ENCODE results near the gene SLX4IP. TPM values are rescaled to one million over a fixed set of nuclear protein-coding genes. Genes with fewer than 3 reads are reported as not detected.

SLX4IP gene
- polyA plus RNA-seq, 1 experiment = 2.8 TPM

DNA sequence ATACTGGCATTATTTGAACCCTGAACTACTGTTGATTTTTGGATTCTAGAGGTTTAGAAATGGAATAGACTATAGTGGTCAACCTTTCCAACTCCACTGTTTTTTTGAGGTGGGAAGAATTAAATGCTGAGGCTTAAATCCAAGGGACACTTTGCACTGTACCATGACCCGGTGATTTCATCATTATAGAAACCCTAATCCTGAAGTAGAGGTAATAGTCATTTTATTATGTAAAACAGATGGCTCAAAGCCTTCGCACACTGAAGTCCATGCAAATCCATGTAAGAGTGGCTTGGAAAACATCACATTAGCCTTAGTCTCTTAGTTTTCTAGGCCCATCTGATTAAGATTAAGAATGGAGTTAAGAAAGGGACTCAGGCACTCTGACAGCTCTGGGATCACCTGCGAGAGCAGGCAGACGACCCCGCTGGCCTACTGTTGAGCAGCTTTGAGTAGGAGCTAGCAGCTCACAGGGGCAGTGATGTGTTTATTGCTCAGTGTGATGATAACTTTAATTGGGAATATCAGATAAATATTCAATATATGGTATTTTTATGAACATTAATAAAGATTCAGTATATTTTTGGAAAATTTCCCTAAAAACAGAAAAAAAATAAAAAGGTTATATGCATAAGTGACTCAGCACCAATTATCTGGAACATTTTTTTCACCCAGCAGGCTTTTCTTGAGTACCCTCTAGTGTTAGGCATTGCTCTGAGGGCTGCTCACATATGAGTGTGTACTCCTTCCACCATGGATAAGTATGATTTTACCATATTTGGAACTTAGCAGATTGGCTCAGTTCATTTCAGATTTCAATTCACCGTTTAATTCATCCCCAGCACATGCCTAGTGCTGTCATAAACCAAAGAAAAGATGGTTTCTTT lies 13.4 kb downstream of the SLX4IP start:
- POLR2A ChIA-PET = no interaction called here
- no peak overlapping the region for H3K27ac ChIP-seq (ENCODE audit: low read depth, low read length)
- H3K27me3 ChIP-seq (ENCODE audit: control insufficient read depth, insufficient read depth, low read length) = no peaks in the 10 kb centered on the region
- CTCF ChIA-PET = interaction anchor here (1.0 kb wide), 1 partner anchor 21 kb away, joined by 3 read pairs; no protein-coding TSS in a partner anchor
- no peak for DNase-seq (ENCODE audit: low read depth, low spot score)
- no peak for TF ChIP-seq CTCF (IDR thresholded peaks at IDR 0.05; ENCODE audit: low read depth, low read length)
- no peak overlapping the region for H3K4me3 ChIP-seq (ENCODE audit: low read depth, low read length)
- no peaks in the 10 kb centered on the region for H3K9me3 ChIP-seq (ENCODE audit: control insufficient read depth, insufficient read depth, low read length)

DNA sequence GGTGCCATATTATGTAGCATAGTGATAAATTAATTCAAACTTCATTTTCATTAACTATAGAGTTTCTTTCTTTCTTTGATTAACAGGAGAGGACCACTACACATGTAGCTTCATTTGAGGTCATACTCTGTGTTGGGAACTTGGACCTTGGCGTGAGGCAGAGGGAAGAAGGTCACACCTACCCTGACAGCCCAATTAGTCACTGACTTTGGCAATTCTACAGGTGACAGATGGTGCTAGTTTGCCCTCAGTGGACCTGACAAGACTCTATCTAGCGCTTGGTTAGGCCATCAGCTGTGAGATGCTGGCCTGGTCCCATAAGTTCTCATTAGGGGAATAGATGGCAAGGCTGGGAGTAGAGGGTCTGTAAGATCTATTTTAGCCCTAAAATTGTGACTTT lies 14.2 kb downstream of the SLX4IP start:
- Histone ChIP-seq H3K27ac (ENCODE audit: low read depth, low read length) (no peak overlapping the region), H3K9me3 (ENCODE audit: control insufficient read depth, insufficient read depth, low read length) (no peaks in the 10 kb centered on the region), H3K4me3 (ENCODE audit: low read depth, low read length) (no peak overlapping the region), H3K27me3 (ENCODE audit: control insufficient read depth, insufficient read depth, low read length) (no peaks in the 10 kb centered on the region)
- CTCF ChIA-PET = interaction anchor here (1.0 kb wide), 1 partner anchor 22 kb away, joined by 3 read pairs; no protein-coding TSS in a partner anchor
- no peak for DNase-seq (ENCODE audit: low read depth, low spot score)
- no peak for TF ChIP-seq CTCF (IDR thresholded peaks at IDR 0.05; ENCODE audit: low read depth, low read length)
- POLR2A ChIA-PET = no interaction called here

- Histone ChIP-seq H3K27me3 (ENCODE audit: control insufficient read depth, insufficient read depth, low read length) (no peaks in the 10 kb centered on the region), H3K27ac (ENCODE audit: low read depth, low read length) (no peak overlapping the region), H3K4me3 (ENCODE audit: low read depth, low read length) (no peak overlapping the region), H3K9me3 (ENCODE audit: control insufficient read depth, insufficient read depth, low read length) (no peaks in the 10 kb centered on the region)
- TF ChIP-seq CTCF (IDR thresholded peaks at IDR 0.05; ENCODE audit: low read depth, low read length) = no peak
- POLR2A ChIA-PET = no interaction called here
- DNase-seq (ENCODE audit: low read depth, low spot score) = no peak
- CTCF ChIA-PET = interaction anchor here (0.8 kb wide), 1 partner anchor 16 kb away, joined by 3 read pairs; no protein-coding TSS in a partner anchor
These were observed 18.1 kb downstream of the SLX4IP start for GRCh38 chr20:10453241-10453640.

- CTCF ChIA-PET = no interaction called here
- Histone ChIP-seq H3K27me3 (ENCODE audit: control insufficient read depth, insufficient read depth, low read length) (no peaks in the 10 kb centered on the region), H3K27ac (ENCODE audit: low read depth, low read length) (no peak overlapping the region), H3K9me3 (ENCODE audit: control insufficient read depth, insufficient read depth, low read length) (no peaks in the 10 kb centered on the region), H3K4me3 (ENCODE audit: low read depth, low read length) (no peak overlapping the region)
- no peak for DNase-seq (ENCODE audit: low read depth, low spot score)
- TF ChIP-seq CTCF (IDR thresholded peaks at IDR 0.05; ENCODE audit: low read depth, low read length) = no peak
- POLR2A ChIA-PET = no interaction called here
These were observed 19.1 kb downstream of the SLX4IP start for GRCh38 chr20:10454151-10454750.

DNA sequence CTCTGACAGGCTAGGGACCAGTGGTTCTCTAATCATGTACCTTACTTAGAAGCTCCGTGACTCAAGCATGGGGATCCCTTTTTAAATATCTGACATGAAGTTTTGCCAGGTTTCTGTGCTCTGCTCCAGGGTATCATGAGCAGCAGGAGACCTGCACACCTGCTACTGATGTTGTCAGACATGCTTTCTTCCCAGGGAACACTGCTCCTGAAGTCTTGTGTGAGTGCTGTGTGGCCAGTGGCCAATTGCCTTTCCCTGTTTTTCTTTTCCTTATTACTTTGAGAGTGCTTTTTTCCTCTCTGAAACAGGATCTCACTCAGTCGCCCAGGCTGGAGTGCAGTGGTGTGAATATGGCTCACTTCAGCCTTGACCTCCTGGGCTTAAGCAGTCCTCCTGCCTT lies 26.4 kb downstream of the SLX4IP start:
- TF ChIP-seq CTCF (IDR thresholded peaks at IDR 0.05; ENCODE audit: low read depth, low read length) = no peak
- H3K27ac ChIP-seq (ENCODE audit: low read depth, low read length) = no peak overlapping the region
- no peak overlapping the region for H3K4me3 ChIP-seq (ENCODE audit: low read depth, low read length)
- peaks cover 5% of the 10 kb centered on the region; the same call in 1 of the 2 replicates for H3K9me3 ChIP-seq (ENCODE audit: control insufficient read depth, insufficient read depth, low read length)
- POLR2A ChIA-PET = no interaction called here
- CTCF ChIA-PET = no interaction called here
- no peak for DNase-seq (ENCODE audit: low read depth, low spot score)
- no peaks in the 10 kb centered on the region for H3K27me3 ChIP-seq (ENCODE audit: control insufficient read depth, insufficient read depth, low read length)
